Gastroesophageal sphincter (tissue), 4 donors: ENCODE data around the gene CRTC3. TPM values are rescaled to one million over a fixed set of nuclear protein-coding genes. Genes with fewer than 3 reads are reported as not detected.

Experiments used
- ATAC-seq: fragments of 150-250 bp; one replicate; pipeline ENCODE4 v1.9.1; 2016; ENCODE audit warnings: mild to moderate bottlenecking, moderate library complexity
- H3K27ac ChIP-seq, 4 donors: fragments of 200-600 bp; sonication (generic) in 3 of 4; 1 replicate in 3 of 4; 2 replicates in 1 of 4; pipeline ENCODE4 v1.5.1; 2016 to 2019
- H3K27me3 ChIP-seq: fragments of 200-600 bp; sonication (generic); one replicate; pipeline ENCODE4 v1.5.1; 2019
- H3K36me3 ChIP-seq, 2 donors: fragments of 200-600 bp; sonication (generic); one replicate each; pipeline ENCODE4 v1.5.1; 2019; ENCODE audit warnings: control low read depth in 1 of 2
- H3K4me1 ChIP-seq, 3 donors: fragments of 200-600 bp; sonication (generic); 1 replicate in 2 of 3; 2 replicates in 1 of 3; pipeline ENCODE4 v1.5.1; 2016 to 2019; ENCODE audit warnings: control low read depth in 2 of 3
- H3K4me3 ChIP-seq, 2 donors: fragments of 200-600 bp; sonication (generic); one replicate each; pipeline ENCODE4 v1.5.1; 2019; ENCODE audit warnings: mild to moderate bottlenecking in 1 of 2, moderate library complexity in 1 of 2
- H3K9me3 ChIP-seq, 3 donors: fragments of 200-600 bp; sonication (generic); one replicate each; pipeline ENCODE4 v1.5.1; 2017 to 2019; ENCODE audit warnings: control low read depth in 2 of 3
- CTCF ChIP-seq, 4 experiments: fragments of 200-600 bp in 2 of 4; fragments of 450-650 bp in 2 of 4; sonication (generic) in 1 of 4; IDR thresholded peaks; one replicate each; pipeline ENCODE4 v1.5.1; 2017 to 2019; ENCODE audit warnings: antibody characterized with exemption in 4 of 4, mild to moderate bottlenecking in 2 of 4, moderate library complexity in 2 of 4
- EP300 ChIP-seq: sonication (generic); formaldehyde crosslinking; IDR thresholded peaks from one replicate; pipeline ENCODE4 v1.6.1; 2017; ENCODE audit warnings: antibody characterized with exemption, mild to moderate bottlenecking
- POLR2A ChIP-seq, 2 donors: fragments of 450-650 bp; IDR thresholded peaks; one replicate each; pipeline ENCODE4 v1.6.1; 2017; ENCODE audit warnings: antibody characterized with exemption in 2 of 2, mild to moderate bottlenecking in 2 of 2, moderate library complexity in 1 of 2
- POLR2AphosphoS5 ChIP-seq: sonication (generic); formaldehyde crosslinking; IDR thresholded peaks from one replicate; pipeline ENCODE4 v1.6.1; 2017; ENCODE audit warnings: antibody characterized with exemption
- WGBS, 2 donors: methylation state at CpG; one replicate each; pipeline ENCODE4 v1.1.5; 2018; ENCODE audit warnings: low coverage in 1 of 2; 5-methylcytosine and 5-hydroxymethylcytosine counted together
- total RNA-seq, 4 donors: library from RNA; depleted of rRNA; stranded (reverse); fragments of >200 nt; gene quantifications; one replicate each; pipeline ENCODE4 v1.1.0, GENCODE V29; 2016

CRTC3 gene
- total RNA-seq, 4 donors from 2014 or later, result 44.5 to 68.6 (median 65.6) TPM

GRCh38 chr15:90495067-90495466 is 34.7 kb upstream of the CRTC3 start:
- ATAC-seq, result no peak
- no peak for TF ChIP-seq CTCF (IDR thresholded peaks at IDR 0.05)
- TF ChIP-seq EP300, result no peak
- TF ChIP-seq POLR2A (IDR thresholded peaks at IDR 0.05), result no peak
- no peak for TF ChIP-seq POLR2AphosphoS5
- H3K9me3 ChIP-seq, result no peaks in the 10 kb centered on the region
- H3K27me3 ChIP-seq, result no peaks in the 10 kb centered on the region
- peaks cover 5 to 100% of the 10 kb centered on the region in 2 donors for H3K36me3 ChIP-seq
- WGBS, 2 donors, result 57 to 60% methylated on average over 3 of the region's 3 CpGs
- no peaks in the 10 kb centered on the region for H3K4me1 ChIP-seq
- no peak overlapping the region for H3K4me3 ChIP-seq
- no peak overlapping the region for H3K27ac ChIP-seq

GRCh38 chr15:90496791-90497190 is 32.9 kb upstream of the CRTC3 start:
- H3K36me3 ChIP-seq, result peaks cover 2 to 100% of the 10 kb centered on the region in 2 donors
- TF ChIP-seq POLR2AphosphoS5, result no peak
- no peak for TF ChIP-seq EP300
- H3K4me1 ChIP-seq, result no peaks in the 10 kb centered on the region
- no peak overlapping the region for H3K27ac ChIP-seq
- ATAC-seq, result no peak
- no peaks in the 10 kb centered on the region for H3K27me3 ChIP-seq
- WGBS, 2 donors, result 15 to 18% methylated on average over 3 of the region's 3 CpGs
- no peaks in the 10 kb centered on the region for H3K9me3 ChIP-seq
- H3K4me3 ChIP-seq, result no peak overlapping the region

GRCh38 chr15:90497376-90497775 is 32.3 kb upstream of the CRTC3 start:
- ATAC-seq, result no peak
- H3K4me1 ChIP-seq, result no peaks in the 10 kb centered on the region
- no peak overlapping the region for H3K4me3 ChIP-seq
- H3K27ac ChIP-seq, result no peak overlapping the region
- no peak for TF ChIP-seq POLR2A (IDR thresholded peaks at IDR 0.05)
- no peak for TF ChIP-seq EP300
- TF ChIP-seq POLR2AphosphoS5, result no peak
- TF ChIP-seq CTCF (IDR thresholded peaks at IDR 0.05), result no peak
- no peaks in the 10 kb centered on the region for H3K27me3 ChIP-seq
- H3K36me3 ChIP-seq, result peaks cover 0 to 100% of the 10 kb centered on the region in 2 donors
- H3K9me3 ChIP-seq, result no peaks in the 10 kb centered on the region
- 71 to 93% methylated on average over 2 to 3 of the region's 3 CpGs for whole genome bisulfite sequencing, 2 donors

- Histone ChIP-seq H3K4me3 (no peak overlapping the region), H3K27ac (no peak overlapping the region), H3K36me3 (peaks cover 0 to 100% of the 10 kb centered on the region in 2 donors), H3K27me3 (no peaks in the 10 kb centered on the region), H3K4me1 (no peaks in the 10 kb centered on the region), H3K9me3 (no peaks in the 10 kb centered on the region)
- 67 to 95% methylated on average over 2 to 5 of the region's 6 CpGs for WGBS, 2 donors
- ATAC-seq, result no peak
- TF ChIP-seq EP300 (no peak), POLR2AphosphoS5 (no peak), POLR2A (IDR thresholded peaks at IDR 0.05) (no peak), CTCF (IDR thresholded peaks at IDR 0.05) (no peak)
Measured at GRCh38 chr15:90497912-90498311, 31.8 kb upstream of the CRTC3 start.

GRCh38 chr15:90500171-90500570 is 29.6 kb upstream of the CRTC3 start:
- Histone ChIP-seq H3K27ac (no peak overlapping the region), H3K36me3 (peaks cover 0 to 81% of the 10 kb centered on the region in 2 donors), H3K4me3 (no peak overlapping the region), H3K4me1 (no peaks in the 10 kb centered on the region), H3K9me3 (no peaks in the 10 kb centered on the region), H3K27me3 (no peaks in the 10 kb centered on the region)
- no peak for ATAC-seq
- WGBS, 2 donors, result 69 to 95% methylated on average over 2 of the region's 2 CpGs
- TF ChIP-seq CTCF (IDR thresholded peaks at IDR 0.05) (no peak), POLR2A (IDR thresholded peaks at IDR 0.05) (no peak), POLR2AphosphoS5 (no peak), EP300 (no peak)
